IMR-90 (cell line): ENCODE data around the gene TBX15. TPM values are rescaled to one million over a fixed set of nuclear protein-coding genes. Genes with fewer than 3 reads are reported as not detected.

Experiments used
- ATAC-seq: fragments of 200-7000 bp; cut with Tn5 transposase; 2 replicates; pipeline ENCODE4 v1.9.1; 2020; ENCODE audit warnings: low read depth, mild to moderate bottlenecking, moderate library complexity
- BruUV-seq: library from RNA; stranded (reverse); fragments of 400-500 nt; replicated peaks from 2 replicates; lab custom pipeline; 2021; lab: Mats Ljungman, UMichigan
- CTCF ChIA-PET: fragments of 300-600 bp; formaldehyde crosslinking; extraction: SDS; loops from one replicate; lab custom pipeline; 2021; ENCODE audit warnings: antibody characterized with exemption; lab: Yijun Ruan, JAX
- POLR2A ChIA-PET: fragments of 300-600 bp; sonication (Branson Sonifier 250); formaldehyde crosslinking; loops from one replicate; lab custom pipeline; 2022; ENCODE audit warnings: antibody characterized with exemption; ENCODE audit not compliant: unreplicated experiment; lab: Charles Lee
- DNase-seq: peaks from one replicate; pipeline ENCODE4 v3.0.0; 2013
- H2AFZ ChIP-seq: replicated peaks from 2 replicates; pipeline ENCODE3; 2013; ENCODE audit warnings: low read length, mild to moderate bottlenecking; ENCODE audit not compliant: poor library complexity
- H2AK5ac ChIP-seq: 2 replicates; pipeline ENCODE4 v1.6.1; 2013; ENCODE audit warnings: low read depth, low read length, inconsistent platforms
- H2AK9ac ChIP-seq: replicated peaks from 2 replicates; pipeline ENCODE3; 2013; ENCODE audit warnings: mild to moderate bottlenecking, low read depth, low read length, moderate library complexity; ENCODE audit not compliant: poor library complexity
- H2BK120ac ChIP-seq: 2 replicates; pipeline ENCODE4 v1.6.1; 2013; ENCODE audit warnings: low read depth, low read length, inconsistent platforms
- H2BK15ac ChIP-seq: 3 replicates; pipeline ENCODE4 v1.6.1; 2013; ENCODE audit warnings: low read depth, low read length, inconsistent platforms
- H2BK20ac ChIP-seq: 2 replicates; pipeline ENCODE4 v1.6.1; 2013; ENCODE audit warnings: low read depth, mild to moderate bottlenecking, inconsistent platforms, low read length, moderate library complexity
- H2BK5ac ChIP-seq: 2 replicates; pipeline ENCODE4 v1.6.1; 2013; ENCODE audit warnings: mild to moderate bottlenecking, low read depth, low read length, inconsistent platforms; ENCODE audit not compliant: poor library complexity, severe bottlenecking
- H3K14ac ChIP-seq: replicated peaks from 2 replicates; pipeline ENCODE4 v1.6.1; 2013; ENCODE audit warnings: low read depth, low read length, inconsistent platforms
- H3K18ac ChIP-seq: 2 replicates; pipeline ENCODE4 v1.6.1; 2013; ENCODE audit warnings: low read depth, low read length, control low read depth
- H3K23ac ChIP-seq: 2 replicates; pipeline ENCODE4 v1.6.1; 2013; ENCODE audit warnings: low read depth, low read length, inconsistent platforms
- H3K27ac ChIP-seq: 2 replicates; pipeline ENCODE4 v1.5.1; 2013; ENCODE audit warnings: mild to moderate bottlenecking, control low read depth, low read length; ENCODE audit not compliant: insufficient read depth
- H3K27me3 ChIP-seq: 2 replicates; pipeline ENCODE4 v1.6.1; 2013; ENCODE audit warnings: low read length; ENCODE audit not compliant: control insufficient read depth, insufficient read depth
- H3K36me3 ChIP-seq: 2 replicates; pipeline ENCODE4 v1.6.1; 2013; ENCODE audit warnings: low read length, mixed read lengths; ENCODE audit not compliant: control insufficient read depth, insufficient read depth
- H3K4ac ChIP-seq: 2 replicates; pipeline ENCODE4 v1.6.1; 2013; ENCODE audit warnings: low read depth, low read length, inconsistent platforms
- H3K4me1 ChIP-seq: 2 replicates; pipeline ENCODE4 v1.6.1; 2013; ENCODE audit warnings: low read length, mixed read lengths; ENCODE audit not compliant: control insufficient read depth, insufficient read depth
- H3K4me2 ChIP-seq: 2 replicates; pipeline ENCODE4 v1.6.1; 2013; ENCODE audit warnings: low read depth, mild to moderate bottlenecking, control low read depth, low read length, moderate library complexity
- H3K4me3 ChIP-seq: 2 replicates; pipeline ENCODE4 v1.5.1; 2013; ENCODE audit warnings: low read depth, mild to moderate bottlenecking, control low read depth, low read length, moderate library complexity; ENCODE audit not compliant: insufficient read depth
- H3K56ac ChIP-seq: 2 replicates; pipeline ENCODE4 v1.6.1; 2013; ENCODE audit warnings: low read length, inconsistent platforms; ENCODE audit not compliant: insufficient read depth; ENCODE audit errors: extremely low read depth
- H3K79me1 ChIP-seq, 2 experiments: 2 replicates each; pipeline ENCODE4 v1.6.1; 2013; ENCODE audit warnings: low read length in 2 of 2, inconsistent platforms in 1 of 2, low read depth in 1 of 2
- H3K9ac ChIP-seq: 2 replicates; pipeline ENCODE4 v1.6.1; 2013; ENCODE audit warnings: low read depth, low read length, control low read depth
- H3K9me1 ChIP-seq: 2 replicates; pipeline ENCODE4 v1.6.1; 2013; ENCODE audit warnings: low read length, inconsistent platforms; ENCODE audit not compliant: insufficient read depth
- H3K9me3 ChIP-seq: 2 replicates; pipeline ENCODE4 v1.6.1; 2013; ENCODE audit warnings: low read length; ENCODE audit not compliant: control insufficient read depth, insufficient read depth
- H4K20me1 ChIP-seq: 2 replicates; pipeline ENCODE4 v1.6.1; 2013; ENCODE audit warnings: low read length, inconsistent platforms; ENCODE audit not compliant: insufficient read depth
- H4K5ac ChIP-seq: 2 replicates; pipeline ENCODE4 v1.6.1; 2013; ENCODE audit warnings: mild to moderate bottlenecking, low read depth, low read length, control low read depth
- H4K8ac ChIP-seq, 2 experiments: 2 replicates each; pipeline ENCODE4 v1.6.1; 2013; ENCODE audit warnings: low read depth in 2 of 2, low read length in 2 of 2, control low read depth in 1 of 2, inconsistent platforms in 1 of 2
- H4K91ac ChIP-seq: 2 replicates; pipeline ENCODE4 v1.6.1; 2013; ENCODE audit warnings: low read depth, low read length, inconsistent platforms; ENCODE audit not compliant: insufficient read depth
- CHD1 ChIP-seq: IDR thresholded peaks from 2 replicates; pipeline ENCODE4 v1.6.1; 2012; ENCODE audit warnings: low read depth, low read length, improper control_type of control experiment
- RAD21 ChIP-seq: IDR thresholded peaks from 2 replicates; pipeline ENCODE4 v1.6.1; 2012; ENCODE audit warnings: low read length, improper control_type of control experiment
- RFX5 ChIP-seq: IDR thresholded peaks from 2 replicates; pipeline ENCODE4 v1.8.0; 2012; ENCODE audit warnings: low read depth, mild to moderate bottlenecking, low read length, moderate library complexity
- SMC3 ChIP-seq: fragments of 150-350 bp; IDR thresholded peaks from 2 replicates; pipeline ENCODE4 v1.6.1; 2016; ENCODE audit warnings: low read depth, mild to moderate bottlenecking, antibody characterized with exemption, low read length, moderate library complexity
- WGBS, 2 experiments: methylation state at CpG; one replicate each; pipeline versions ENCODE4 v1.1.5 to v1.1.7; 2013; ENCODE audit warnings: missing lambda C conversion rate in 2 of 2; ENCODE audit not compliant: insufficient read length in 1 of 2; ENCODE audit errors: extremely low coverage in 2 of 2; 5-methylcytosine and 5-hydroxymethylcytosine counted together
- dilution Hi-C: fragments of 300-500 bp; cut with HindIII; formaldehyde crosslinking; loops from one replicate; pipeline ENCODE4 v1.14.3; 2018; ENCODE audit warnings: low sequenced_read_pairs; ENCODE audit not compliant: unreplicated experiment
- in situ Hi-C: fragments of 300-500 bp; cut with MboI; formaldehyde crosslinking; loops from 3 replicates; pipeline ENCODE4 v1.14.3; 2019; ENCODE audit warnings: low sequenced_read_pairs, inconsistent platforms, mixed read lengths
- intact Hi-C: fragments of 100-400 bp; cut with micrococcal nuclease; formaldehyde crosslinking; loops from 2 replicates; pipeline ENCODE4 v1.10.0; 2022
- polyA plus RNA-seq, 3 experiments: library from polyadenylated mRNA; depleted of rRNA; stranded (reverse); fragments of >200 nt; gene quantifications; 2 replicates each; pipeline ENCODE4 v1.2.3, GENCODE V29; 2012; ENCODE audit warnings: low replicate concordance in 1 of 3
- total RNA-seq: library from RNA; depleted of rRNA; stranded (reverse); fragments of >200 nt; gene quantifications from 2 replicates; pipeline ENCODE4 v1.2.3, GENCODE V29; 2012
- TF ChIP-seq, protein P1 (sequence below): conservative IDR thresholded peaks from 2 replicates; pipeline ENCODE4 v1.5.1; 2012; ENCODE audit warnings: mild to moderate bottlenecking, low read depth, low read length, improper control_type of control experiment
- TF ChIP-seq, protein P2 (sequence below): fragments of 150-350 bp; IDR thresholded peaks from 2 replicates; pipeline ENCODE4 v1.6.1; 2017; ENCODE audit warnings: mild to moderate bottlenecking, antibody characterized with exemption, low read length, low read depth

The TBX15 gene
- total and polyA plus RNA-seq, 2 of the 4 experiments (the other 2 are of a cell fraction), result not detected

DNA sequence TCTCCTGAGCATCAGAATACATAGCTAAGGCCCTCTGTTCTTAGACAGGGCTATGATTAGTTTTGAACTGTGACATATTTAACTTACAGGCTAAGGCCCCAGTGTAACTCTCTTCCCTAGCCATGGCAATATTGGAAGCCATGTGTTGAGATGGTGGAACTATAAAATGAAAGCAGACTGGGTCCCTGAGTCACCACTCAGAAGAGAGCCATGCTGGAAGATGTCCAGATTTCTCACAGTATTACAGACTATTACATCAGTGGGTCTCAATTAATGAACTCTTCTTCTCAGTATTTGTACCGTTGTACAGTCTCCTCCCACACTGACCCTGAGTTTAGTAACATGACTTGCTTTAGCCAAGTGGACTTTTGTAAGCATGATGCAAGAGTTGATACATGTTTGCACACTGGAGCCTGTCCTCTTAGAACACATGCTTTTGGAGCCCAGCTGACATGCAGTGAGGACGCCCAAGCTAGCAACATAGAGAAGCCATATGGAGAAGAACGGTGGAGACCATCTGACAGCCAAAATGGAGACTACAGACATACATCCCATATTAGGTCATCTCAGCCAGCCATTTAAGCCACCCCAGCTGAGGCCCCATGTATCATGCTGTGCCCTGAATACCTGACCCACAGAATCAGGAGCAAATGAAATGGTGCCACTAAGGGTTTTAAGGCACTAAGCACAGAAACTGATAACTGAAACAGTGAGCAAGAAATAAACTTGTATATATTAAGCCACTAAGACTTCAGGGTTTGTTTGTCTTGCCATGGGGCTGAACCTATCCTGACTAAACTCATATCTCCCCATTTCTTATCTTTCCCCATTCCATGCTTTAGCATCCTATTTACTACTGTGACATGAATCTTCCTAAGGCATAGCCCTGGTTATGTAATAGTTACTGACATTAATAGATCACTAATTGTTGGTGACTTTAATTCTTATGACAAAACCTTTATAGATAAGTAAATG is 24.4 kb downstream of the TBX15 start:
- TF ChIP-seq, protein P1, sequence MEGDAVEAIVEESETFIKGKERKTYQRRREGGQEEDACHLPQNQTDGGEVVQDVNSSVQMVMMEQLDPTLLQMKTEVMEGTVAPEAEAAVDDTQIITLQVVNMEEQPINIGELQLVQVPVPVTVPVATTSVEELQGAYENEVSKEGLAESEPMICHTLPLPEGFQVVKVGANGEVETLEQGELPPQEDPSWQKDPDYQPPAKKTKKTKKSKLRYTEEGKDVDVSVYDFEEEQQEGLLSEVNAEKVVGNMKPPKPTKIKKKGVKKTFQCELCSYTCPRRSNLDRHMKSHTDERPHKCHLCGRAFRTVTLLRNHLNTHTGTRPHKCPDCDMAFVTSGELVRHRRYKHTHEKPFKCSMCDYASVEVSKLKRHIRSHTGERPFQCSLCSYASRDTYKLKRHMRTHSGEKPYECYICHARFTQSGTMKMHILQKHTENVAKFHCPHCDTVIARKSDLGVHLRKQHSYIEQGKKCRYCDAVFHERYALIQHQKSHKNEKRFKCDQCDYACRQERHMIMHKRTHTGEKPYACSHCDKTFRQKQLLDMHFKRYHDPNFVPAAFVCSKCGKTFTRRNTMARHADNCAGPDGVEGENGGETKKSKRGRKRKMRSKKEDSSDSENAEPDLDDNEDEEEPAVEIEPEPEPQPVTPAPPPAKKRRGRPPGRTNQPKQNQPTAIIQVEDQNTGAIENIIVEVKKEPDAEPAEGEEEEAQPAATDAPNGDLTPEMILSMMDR, result no peak
- TF ChIP-seq SMC3, result no peak
- TF ChIP-seq CHD1, result no peak
- TF ChIP-seq, protein P2, sequence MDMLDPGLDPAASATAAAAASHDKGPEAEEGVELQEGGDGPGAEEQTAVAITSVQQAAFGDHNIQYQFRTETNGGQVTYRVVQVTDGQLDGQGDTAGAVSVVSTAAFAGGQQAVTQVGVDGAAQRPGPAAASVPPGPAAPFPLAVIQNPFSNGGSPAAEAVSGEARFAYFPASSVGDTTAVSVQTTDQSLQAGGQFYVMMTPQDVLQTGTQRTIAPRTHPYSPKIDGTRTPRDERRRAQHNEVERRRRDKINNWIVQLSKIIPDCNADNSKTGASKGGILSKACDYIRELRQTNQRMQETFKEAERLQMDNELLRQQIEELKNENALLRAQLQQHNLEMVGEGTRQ, result no peak
- TF ChIP-seq RAD21, result no peak
- TF ChIP-seq RFX5, result no peak
- no peaks in the 10 kb centered on the region for H3K4me1 ChIP-seq
- H4K5ac ChIP-seq, result no peak overlapping the region
- in situ Hi-C loops, result no loop called here
- no peaks in the 10 kb centered on the region for H3K27me3 ChIP-seq
- ATAC-seq, result no peak
- H3K23ac ChIP-seq, result no peak overlapping the region
- no peak overlapping the region for H3K4ac ChIP-seq
- no peak overlapping the region for H2AK5ac ChIP-seq
- H3K9me1 ChIP-seq, result no peaks in the 10 kb centered on the region
- BruUV-seq, result no TSS peak
- H3K9ac ChIP-seq, result no peak overlapping the region
- no CpG with 5 or more reads among the region's 3 CpGs for WGBS, 2 experiments
- H3K9me3 ChIP-seq, result no peaks in the 10 kb centered on the region
- peak; percentile 30 for DNase-seq
- ChIA-PET CTCF (no interaction called here), POLR2A (no interaction called here)
- H2BK120ac ChIP-seq, result no peak overlapping the region
- H2BK5ac ChIP-seq, result no peak overlapping the region
- intact Hi-C loops, result no loop called here
- H4K20me1 ChIP-seq, result no peaks in the 10 kb centered on the region
- no peak overlapping the region for H3K56ac ChIP-seq
- H3K36me3 ChIP-seq, result no peaks in the 10 kb centered on the region
- H3K4me2 ChIP-seq, result no peak overlapping the region
- H3K79me1 ChIP-seq, result no peaks in the 10 kb centered on the region
- no peak overlapping the region for H2BK20ac ChIP-seq
- dilution Hi-C loops, result no loop called here
- H2BK15ac ChIP-seq, result no peak overlapping the region
- no peak overlapping the region for H2AFZ ChIP-seq
- no peak overlapping the region for H3K27ac ChIP-seq
- no peak overlapping the region for H3K14ac ChIP-seq
- no peak overlapping the region for H2AK9ac ChIP-seq
- no peak overlapping the region for H4K91ac ChIP-seq
- H4K8ac ChIP-seq, result no peak overlapping the region
- H3K4me3 ChIP-seq, result no peak overlapping the region
- no peak overlapping the region for H3K18ac ChIP-seq
